22Rv1 (cell line): Measurements from ENCODE around the gene ANGPTL1.

Experiments used
- H3K27ac ChIP-seq: fragments of 450-650 bp; 2 replicates; pipeline ENCODE4 v1.5.1; 2017
- CTCF ChIP-seq: fragments of 450-650 bp; IDR thresholded peaks from 2 replicates; pipeline ENCODE4 v1.5.1; 2017; ENCODE audit warnings: mild to moderate bottlenecking
- ZFX ChIP-seq: fragments of 450-650 bp; IDR thresholded peaks from 2 replicates; pipeline ENCODE4 v1.6.1; 2017; ENCODE audit warnings: antibody characterized with exemption, borderline replicate concordance

ANGPTL1 gene

GRCh38 chr1:178810585-178810984 is 60.3 kb downstream of the ANGPTL1 start:
- TF ChIP-seq CTCF (no peak), ZFX (no peak)
- no peak overlapping the region for H3K27ac ChIP-seq

DNA sequence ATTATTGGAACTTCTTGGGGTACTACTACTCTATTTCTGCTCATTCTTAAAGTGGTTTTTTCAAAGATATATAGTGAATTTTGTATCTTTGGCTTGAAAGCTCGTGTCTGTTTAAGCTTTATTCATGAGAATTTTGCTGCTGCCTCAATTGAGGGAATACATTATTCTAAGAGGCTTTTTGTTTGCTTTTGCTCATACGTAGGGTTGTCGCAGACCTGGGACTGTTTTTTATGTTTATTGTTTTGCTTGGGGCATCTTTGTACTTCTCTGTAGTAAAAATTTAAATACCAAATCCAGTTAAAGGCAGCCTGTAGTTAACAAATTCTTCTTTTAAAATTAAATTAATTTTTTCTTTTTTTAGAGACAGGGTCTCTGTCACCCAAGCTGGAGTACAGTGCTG is 62.3 kb downstream of the ANGPTL1 start:
- H3K27ac ChIP-seq = no peak overlapping the region
- TF ChIP-seq CTCF = no peak
- no peak for TF ChIP-seq ZFX

- TF ChIP-seq ZFX (no peak), CTCF (no peak)
- no peak overlapping the region for H3K27ac ChIP-seq
Observed at GRCh38 chr1:178806665-178807300, 64.1 kb downstream of the ANGPTL1 start.

DNA sequence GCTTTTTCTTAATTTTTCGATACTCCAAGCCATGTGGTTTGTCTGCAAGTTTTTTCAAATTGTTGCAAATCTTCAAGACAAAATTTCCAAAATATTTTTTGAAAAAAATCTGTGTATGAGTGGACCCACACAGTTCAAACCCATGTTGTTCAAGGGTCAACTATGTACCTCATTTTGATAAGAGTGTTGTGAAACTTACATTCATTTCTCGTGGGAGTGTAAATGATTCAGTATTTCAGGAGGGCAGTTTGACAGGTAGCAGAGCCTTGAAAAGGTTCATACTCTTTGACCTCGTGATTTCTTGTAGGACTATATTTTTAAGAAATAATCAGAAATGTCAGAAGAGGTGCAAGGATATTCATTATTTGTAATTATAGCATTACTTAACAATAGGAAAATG is 68.0 kb downstream of the ANGPTL1 start:
- TF ChIP-seq ZFX (no peak), CTCF (no peak)
- H3K27ac ChIP-seq = no peak overlapping the region
